DND-41 (cell line): ENCODE measurements around the gene DTNB.

ENCODE experiments used
- ATAC-seq: fragments of 200-7000 bp; cut with Tn5 transposase; 3 replicates; pipeline ENCODE4 v1.9.1; 2021; ENCODE audit warnings: low read depth; ENCODE audit not compliant: insufficient read depth
- DNase-seq: peaks from one replicate; pipeline ENCODE4 v3.0.0-alpha.2; 2020
- H2AFZ ChIP-seq: 2 replicates; pipeline ENCODE4 v1.6.0; 2012; ENCODE audit warnings: low read depth, low read length
- H3K27ac ChIP-seq: 2 replicates; pipeline ENCODE4 v1.5.1; 2012; ENCODE audit warnings: low read length, inconsistent platforms
- H3K27me3 ChIP-seq: fragments of 200-600 bp; sonication (generic); 2 replicates; pipeline ENCODE4 v1.6.0; 2012; ENCODE audit warnings: low read length, mild to moderate bottlenecking, inconsistent platforms; ENCODE audit not compliant: insufficient read depth, poor library complexity
- H3K36me3 ChIP-seq: 2 replicates; pipeline ENCODE4 v1.5.1; 2012; ENCODE audit warnings: low read length, inconsistent platforms; ENCODE audit not compliant: insufficient read depth
- H3K4me1 ChIP-seq: 2 replicates; pipeline ENCODE4 v1.5.1; 2012; ENCODE audit warnings: mild to moderate bottlenecking, low read length; ENCODE audit not compliant: insufficient read depth
- H3K4me2 ChIP-seq: 2 replicates; pipeline ENCODE4 v1.6.0; 2012; ENCODE audit warnings: mild to moderate bottlenecking, moderate library complexity, low read length, inconsistent platforms; ENCODE audit not compliant: insufficient read depth
- H3K4me3 ChIP-seq, 2 experiments: fragments of 200-600 bp in 1 of 2; shearing (Covaris generic) in 1 of 2; 2 replicates each; pipeline ENCODE4 v1.5.1; 2012 to 2016; ENCODE audit warnings: inconsistent platforms in 2 of 2, low read length in 2 of 2, mild to moderate bottlenecking in 2 of 2, low read depth in 1 of 2, moderate library complexity in 1 of 2
- H3K79me2 ChIP-seq: 2 replicates; pipeline ENCODE4 v1.6.0; 2012; ENCODE audit warnings: low read length, inconsistent platforms; ENCODE audit not compliant: insufficient read depth
- H3K9ac ChIP-seq: 2 replicates; pipeline ENCODE4 v1.6.0; 2012; ENCODE audit warnings: low read depth, mild to moderate bottlenecking, inconsistent platforms, low read length, moderate library complexity
- H3K9me3 ChIP-seq: 2 replicates; pipeline ENCODE4 v1.5.1; 2012; ENCODE audit warnings: low read length, moderate library complexity, mild to moderate bottlenecking, inconsistent platforms; ENCODE audit not compliant: insufficient read depth, severe bottlenecking
- H4K20me1 ChIP-seq: 2 replicates; pipeline ENCODE4 v1.6.0; 2012; ENCODE audit warnings: low read length; ENCODE audit not compliant: insufficient read depth
- EZH2 ChIP-seq: IDR thresholded peaks from 3 replicates; pipeline ENCODE4 v1.6.1; 2012; ENCODE audit warnings: borderline replicate concordance, low read depth, mild to moderate bottlenecking, moderate library complexity, low read length, inconsistent platforms; ENCODE audit not compliant: severe bottlenecking
- TF ChIP-seq, protein P1 (sequence below): IDR thresholded peaks from 2 replicates; pipeline ENCODE4 v1.5.1; 2012; ENCODE audit warnings: borderline replicate concordance, low read length, moderate library complexity, mild to moderate bottlenecking; ENCODE audit not compliant: poor library complexity, severe bottlenecking; ENCODE audit errors: extremely low read depth

Gene DTNB

GRCh38 chr2:25632396-25632795, 41.0 kb downstream of the DTNB start:
- Histone ChIP-seq H3K36me3 (peaks cover 7% of the 10 kb centered on the region), H2AFZ (no peak overlapping the region), H3K4me1 (no peaks in the 10 kb centered on the region), H3K9me3 (no peaks in the 10 kb centered on the region), H3K27me3 (no peaks in the 10 kb centered on the region), H3K4me2 (no peak overlapping the region), H3K9ac (no peak overlapping the region), H3K79me2 (no peaks in the 10 kb centered on the region), H3K4me3 (no peak overlapping the region), H4K20me1 (no peaks in the 10 kb centered on the region), H3K27ac (no peak overlapping the region)
- TF ChIP-seq, protein P1, sequence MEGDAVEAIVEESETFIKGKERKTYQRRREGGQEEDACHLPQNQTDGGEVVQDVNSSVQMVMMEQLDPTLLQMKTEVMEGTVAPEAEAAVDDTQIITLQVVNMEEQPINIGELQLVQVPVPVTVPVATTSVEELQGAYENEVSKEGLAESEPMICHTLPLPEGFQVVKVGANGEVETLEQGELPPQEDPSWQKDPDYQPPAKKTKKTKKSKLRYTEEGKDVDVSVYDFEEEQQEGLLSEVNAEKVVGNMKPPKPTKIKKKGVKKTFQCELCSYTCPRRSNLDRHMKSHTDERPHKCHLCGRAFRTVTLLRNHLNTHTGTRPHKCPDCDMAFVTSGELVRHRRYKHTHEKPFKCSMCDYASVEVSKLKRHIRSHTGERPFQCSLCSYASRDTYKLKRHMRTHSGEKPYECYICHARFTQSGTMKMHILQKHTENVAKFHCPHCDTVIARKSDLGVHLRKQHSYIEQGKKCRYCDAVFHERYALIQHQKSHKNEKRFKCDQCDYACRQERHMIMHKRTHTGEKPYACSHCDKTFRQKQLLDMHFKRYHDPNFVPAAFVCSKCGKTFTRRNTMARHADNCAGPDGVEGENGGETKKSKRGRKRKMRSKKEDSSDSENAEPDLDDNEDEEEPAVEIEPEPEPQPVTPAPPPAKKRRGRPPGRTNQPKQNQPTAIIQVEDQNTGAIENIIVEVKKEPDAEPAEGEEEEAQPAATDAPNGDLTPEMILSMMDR, result no peak
- no peak for TF ChIP-seq EZH2
- DNase-seq (no peak), ATAC-seq (no peak)

GRCh38 chr2:25624635-25625034, 48.7 kb downstream of the DTNB start:
- Histone ChIP-seq H3K36me3 (peaks cover 22% of the 10 kb centered on the region), H4K20me1 (no peaks in the 10 kb centered on the region), H3K27ac (no peak overlapping the region), H3K4me1 (no peaks in the 10 kb centered on the region), H3K4me2 (no peak overlapping the region), H3K4me3 (no peak overlapping the region), H3K79me2 (no peaks in the 10 kb centered on the region), H3K9ac (no peak overlapping the region), H2AFZ (no peak overlapping the region), H3K27me3 (no peaks in the 10 kb centered on the region), H3K9me3 (no peaks in the 10 kb centered on the region)
- TF ChIP-seq, protein P1, result no peak
- no peak for TF ChIP-seq EZH2
- DNase-seq (no peak), ATAC-seq (no peak)

DNA sequence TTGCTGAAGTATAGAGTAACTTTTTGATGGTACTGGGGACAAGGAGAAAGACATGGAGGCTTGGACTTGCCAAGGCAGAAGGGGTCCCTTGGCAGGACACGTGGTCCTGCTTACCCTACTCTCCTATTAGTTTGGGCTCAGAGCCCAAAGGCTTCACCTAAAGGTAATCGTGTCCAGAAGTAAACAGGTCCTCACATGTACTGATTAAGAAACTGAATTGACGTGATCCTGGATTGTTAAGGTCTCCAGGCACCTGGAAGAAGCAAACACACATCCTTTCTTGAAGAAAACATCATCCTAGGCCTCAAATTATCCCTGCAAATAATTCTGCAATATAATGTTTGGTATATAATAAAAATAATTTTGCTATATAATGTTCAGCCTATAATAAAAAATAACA, 50.0 kb downstream of the DTNB start:
- no peak for ATAC-seq
- H3K36me3 ChIP-seq, result peaks cover 22% of the 10 kb centered on the region

More for the DNA sequence above, 50.0 kb downstream of the DTNB start:
- H3K4me2 ChIP-seq, result no peak overlapping the region
- no peak overlapping the region for H3K9ac ChIP-seq
- no peaks in the 10 kb centered on the region for H3K79me2 ChIP-seq
- DNase-seq, result no peak
- no peaks in the 10 kb centered on the region for H3K27me3 ChIP-seq
- H3K9me3 ChIP-seq, result no peaks in the 10 kb centered on the region
- H2AFZ ChIP-seq, result no peak overlapping the region
- H3K27ac ChIP-seq, result no peak overlapping the region
- TF ChIP-seq EZH2, result no peak
- TF ChIP-seq, protein P1, result no peak
- no peaks in the 10 kb centered on the region for H4K20me1 ChIP-seq
- no peak overlapping the region for H3K4me3 ChIP-seq
- no peaks in the 10 kb centered on the region for H3K4me1 ChIP-seq
